ENCODE data around the gene CRIM1.
A peak's percentile ranks its signal among the peaks of the same experiment; 100 is the strongest.

Gene CRIM1

DNA sequence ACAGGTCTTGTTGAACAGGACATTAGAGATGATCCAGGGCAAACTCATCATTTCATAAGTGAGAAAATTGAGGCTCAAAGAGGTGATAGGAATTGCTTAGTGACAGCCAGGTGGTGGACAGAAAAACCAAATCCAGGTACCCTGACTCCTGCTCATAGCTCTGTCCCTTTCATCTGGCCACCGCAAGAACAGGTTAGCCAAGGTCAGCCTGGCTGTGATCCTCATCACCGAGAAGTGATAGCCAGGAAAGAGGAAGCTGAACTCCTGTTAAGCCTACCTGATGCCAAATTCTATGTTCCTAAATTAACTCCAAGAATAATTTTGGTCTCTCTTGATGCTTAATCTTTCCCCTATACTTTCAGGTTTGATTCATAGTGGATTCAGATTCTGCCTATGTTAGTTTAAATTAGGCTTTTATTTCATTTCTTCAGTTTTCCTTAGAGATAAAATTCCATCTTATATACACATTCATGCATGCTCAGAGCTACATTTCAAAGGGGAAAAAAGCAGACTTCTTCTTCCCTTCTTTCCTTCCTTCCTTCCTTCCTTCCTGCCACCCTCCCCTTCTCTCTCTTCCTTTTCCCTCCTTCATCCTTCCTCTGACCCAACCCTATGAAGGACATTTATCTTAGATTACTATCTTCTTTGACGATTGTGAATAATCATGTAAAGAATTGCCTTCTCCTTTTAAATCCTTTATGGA, 17.3 kb upstream of the CRIM1 start:
- TF ChIP-seq TOX (CRISPR knock-in tag; IDR thresholded peaks at IDR 0.05; ENCODE audit: borderline replicate concordance) (no peak), ISL1 (CRISPR knock-in tag; IDR thresholded peaks at IDR 0.05) (no peak), TSHZ2 (CRISPR knock-in tag; IDR thresholded peaks at IDR 0.05) (no peak), PATZ1 (CRISPR knock-in tag; IDR thresholded peaks at IDR 0.05; ENCODE audit: borderline replicate concordance) (no peak), RARB (CRISPR knock-in tag; IDR thresholded peaks at IDR 0.05) (no peak), ZNF8 (CRISPR knock-in tag; IDR thresholded peaks at IDR 0.05) (no peak), ZNF565 (CRISPR knock-in tag; conservative IDR thresholded peaks at IDR 0.05; ENCODE audit: low read depth) (no peak), BACH2 (CRISPR knock-in tag; IDR thresholded peaks at IDR 0.05; ENCODE audit: borderline replicate concordance) (no peak), OSR1 (CRISPR knock-in tag; IDR thresholded peaks at IDR 0.05) (no peak), SNAI2 (CRISPR knock-in tag; IDR thresholded peaks at IDR 0.05) (no peak), CSRNP3 (CRISPR knock-in tag; IDR thresholded peaks at IDR 0.05) (no peak), CREB5 (CRISPR knock-in tag; IDR thresholded peaks at IDR 0.05; ENCODE audit: low read depth) (no peak)
- peak; percentile 19 for ATAC-seq

DNA sequence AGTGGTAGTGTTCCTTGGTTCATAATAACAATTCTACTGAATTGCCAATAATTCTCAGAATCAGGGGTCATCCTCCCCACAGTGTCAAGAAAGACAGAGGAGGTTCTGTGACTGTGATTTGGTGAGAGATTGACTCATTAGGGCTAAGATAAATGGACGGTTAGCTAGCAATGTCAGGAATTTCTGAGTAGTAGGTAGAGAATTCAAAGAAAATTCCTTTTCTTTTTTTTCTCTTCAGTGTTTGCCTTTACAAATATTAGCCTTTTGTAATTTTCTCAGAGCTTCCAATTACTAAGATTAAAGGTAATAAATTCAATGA, 16.8 kb upstream of the CRIM1 start:
- ATAC-seq = peak; percentile 79

DNA sequence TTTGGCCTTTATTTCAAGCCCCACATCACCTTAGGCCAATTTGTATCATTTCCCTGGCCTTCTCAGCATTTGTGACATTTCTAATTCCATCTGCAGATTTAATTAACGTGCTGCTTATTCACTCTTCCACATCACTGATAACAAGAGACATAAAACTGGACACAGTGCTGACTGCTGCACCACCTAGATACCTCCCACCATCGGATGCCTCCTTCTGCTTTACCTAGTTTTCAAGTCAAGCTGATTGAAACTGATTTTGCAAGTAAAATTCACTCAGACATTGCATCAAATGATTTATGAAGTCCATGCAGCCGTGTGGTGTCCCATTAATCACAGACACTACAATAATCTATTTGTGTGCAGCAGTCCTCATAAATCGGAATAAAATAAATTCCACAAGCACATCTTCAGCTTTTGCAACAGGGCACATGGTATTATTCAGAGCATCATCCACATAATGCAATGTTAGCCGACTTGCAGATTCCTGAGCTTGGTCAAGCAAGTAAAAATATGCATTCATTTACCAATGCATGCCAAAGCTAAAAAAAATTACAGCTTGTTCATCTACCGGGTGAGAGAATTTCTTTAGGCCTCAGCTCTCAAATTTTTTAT, 15.9 kb upstream of the CRIM1 start:
- no peak for TF ChIP-seq OSR1 (CRISPR knock-in tag; IDR thresholded peaks at IDR 0.05)
- peak; percentile 44; the same call in 1 of the 2 replicates for TF ChIP-seq ISL1 (CRISPR knock-in tag; IDR thresholded peaks at IDR 0.05)
- peak; percentile 69 for ATAC-seq

More for the DNA sequence above, 16.8 kb upstream of the CRIM1 start:
- TF ChIP-seq PATZ1 (CRISPR knock-in tag; IDR thresholded peaks at IDR 0.05; ENCODE audit: borderline replicate concordance) = peak; percentile 40; the same call in 1 of the 2 replicates
- TF ChIP-seq ZFP3 (CRISPR knock-in tag; IDR thresholded peaks at IDR 0.05) = no peak
- TF ChIP-seq ISL1 (CRISPR knock-in tag; IDR thresholded peaks at IDR 0.05) = peak; percentile 65

- peak; percentile 47 for ATAC-seq
- no peak for TF ChIP-seq PATZ1 (CRISPR knock-in tag; IDR thresholded peaks at IDR 0.05; ENCODE audit: borderline replicate concordance)
- no peak for TF ChIP-seq OSR1 (CRISPR knock-in tag; IDR thresholded peaks at IDR 0.05)
Observed at GRCh38 chr2:36343606-36344005, 12.0 kb upstream of the CRIM1 start.
